Activated T-cell treated with anti-CD3 and anti-CD28 coated beads for 24 hours (primary cell): Measurements from ENCODE around the gene CCDC182.

Experiments used
- DNase-seq: peaks from one replicate; pipeline ENCODE4 v3.0.0-alpha.2; 2020; ENCODE audit warnings: low read depth

The CCDC182 gene

GRCh38 chr17:57756951-57757350 lies 11.9 kb upstream of the CCDC182 start:
- DNase-seq = no peak

GRCh38 chr17:57755480-57756070 lies 10.5 kb upstream of the CCDC182 start:
- DNase-seq = no peak

GRCh38 chr17:57752031-57752905 lies 7.2 kb upstream of the CCDC182 start:
- no peak for DNase-seq

- no peak for DNase-seq
Measured at GRCh38 chr17:57751348-57751971, 6.4 kb upstream of the CCDC182 start.

GRCh38 chr17:57750895-57751294 lies 5.8 kb upstream of the CCDC182 start:
- no peak for DNase-seq

GRCh38 chr17:57750109-57750871 lies 5.2 kb upstream of the CCDC182 start:
- no peak for DNase-seq

GRCh38 chr17:57749701-57750100 lies 4.6 kb upstream of the CCDC182 start:
- DNase-seq = no peak

- peak; percentile 12 for DNase-seq
Measured at GRCh38 chr17:57747221-57748017, 2.3 kb upstream of the CCDC182 start.

- no peak for DNase-seq
Measured at GRCh38 chr17:57746221-57746620, 1.1 kb upstream of the CCDC182 start.

GRCh38 chr17:57744195-57745170 lies 616 bp downstream of the CCDC182 start:
- no peak for DNase-seq

- no peak for DNase-seq
Measured at GRCh38 chr17:57740235-57740528, 4.9 kb downstream of the CCDC182 start.

GRCh38 chr17:57739402-57740234 lies 5.5 kb downstream of the CCDC182 start:
- no peak for DNase-seq

- DNase-seq = no peak
Measured at GRCh38 chr17:57737450-57737849, 7.6 kb downstream of the CCDC182 start.

GRCh38 chr17:57735707-57736106 lies 9.4 kb downstream of the CCDC182 start:
- no peak for DNase-seq

GRCh38 chr17:57735230-57735629 lies 9.9 kb downstream of the CCDC182 start:
- no peak for DNase-seq

- no peak for DNase-seq
Measured at GRCh38 chr17:57733085-57733484, 12.0 kb downstream of the CCDC182 start.

GRCh38 chr17:57732062-57732461 lies 13.0 kb downstream of the CCDC182 start:
- DNase-seq = no peak

GRCh38 chr17:57730026-57730701 lies 14.9 kb downstream of the CCDC182 start:
- DNase-seq = no peak

- DNase-seq = no peak
Measured at GRCh38 chr17:57727630-57728175, 17.4 kb downstream of the CCDC182 start.
